ENCODE measurements around the gene PLET1.

- TF ChIP-seq MAX (IDR thresholded peaks at IDR 0.05) (no peak), CTCF (IDR thresholded peaks at IDR 0.05; ENCODE audit: low read depth, low read length, missing input control) (peak; percentile 71), RXRA (IDR thresholded peaks at IDR 0.05) (no peak), FOXA1 (IDR thresholded peaks at IDR 0.05) (no peak), RAD21 (IDR thresholded peaks at IDR 0.05) (peak; percentile 70 to 74), TAF1 (conservative IDR thresholded peaks at IDR 0.05) (no peak), JUND (IDR thresholded peaks at IDR 0.05) (no peak), SP1 (IDR thresholded peaks at IDR 0.05) (no peak), REST (IDR thresholded peaks at IDR 0.05) (no peak), ZBTB33 (IDR thresholded peaks at IDR 0.05) (no peak)
These were observed 29.2 kb upstream of the PLET1 start for GRCh38 chr11:112289588-112290492.
